Cortex of kidney (tissue), 1 donor: Measurements from ENCODE around the gene FAM110C.
"Not testable (repeated sequence)": the region's sequence is repeated elsewhere in the genome, so short reads cannot be mapped to it uniquely, and the experiment has no call there.

Source experiments
- DNase-seq: peaks from one replicate; lab custom pipeline; 2025; lab: John Stamatoyannopoulos, UW

Gene FAM110C, protein sequence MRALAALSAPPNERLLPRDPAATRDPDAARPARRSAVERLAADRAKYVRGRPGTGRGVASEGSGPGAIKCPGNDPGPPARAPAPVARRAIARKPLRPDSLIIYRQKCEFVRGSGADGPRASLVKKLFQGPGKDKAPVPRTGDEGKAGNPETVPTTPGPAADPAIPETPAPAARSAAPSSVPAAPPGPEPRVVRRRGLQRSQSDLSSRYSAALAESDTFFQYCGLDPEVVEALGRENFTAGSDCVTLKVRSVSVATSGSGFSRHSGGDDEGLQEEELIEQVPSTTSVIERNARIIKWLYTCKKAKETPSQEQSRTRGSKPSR

DNA sequence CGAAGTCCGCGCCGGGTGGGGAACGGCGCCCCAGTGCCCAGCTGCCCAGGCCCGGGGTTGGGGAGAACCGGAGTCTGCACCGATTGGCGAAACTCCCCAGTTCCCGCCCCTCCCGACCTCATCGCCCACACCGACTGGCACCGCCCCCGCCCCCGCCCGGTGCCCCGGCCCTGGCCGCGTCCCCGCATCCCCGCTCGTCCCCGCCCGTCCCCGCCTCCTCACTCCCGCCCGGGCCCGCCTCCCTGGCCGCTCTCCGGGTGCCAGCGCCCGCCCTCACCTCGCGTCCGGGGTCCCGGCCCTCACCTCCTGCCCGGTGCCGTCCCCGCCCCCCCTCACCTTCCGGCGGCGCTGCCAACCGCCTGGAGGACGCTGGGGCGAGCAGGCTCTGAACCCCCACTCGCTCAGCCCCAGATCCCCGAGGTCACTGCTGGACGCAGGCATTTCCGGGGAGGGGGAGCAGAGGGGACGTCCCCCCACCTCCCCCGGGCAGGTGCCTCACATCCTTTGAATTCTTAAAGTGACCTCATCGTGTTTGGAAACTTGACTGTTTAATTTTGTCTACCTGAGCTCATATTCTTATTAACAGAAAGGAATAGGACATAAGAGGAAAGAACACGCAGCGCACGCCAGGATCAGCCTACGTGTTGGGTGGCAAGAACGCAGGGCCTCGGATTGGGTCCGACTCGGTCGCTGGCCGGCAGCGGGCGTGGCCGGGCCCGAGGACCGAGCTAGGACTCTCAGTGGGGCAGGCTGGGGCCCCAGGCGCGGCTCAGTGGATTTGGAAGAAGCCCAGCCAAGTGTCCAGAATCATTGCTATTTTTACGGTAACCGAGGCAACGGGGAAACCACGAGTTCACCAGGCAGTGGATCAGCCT is at the start of gene FAM110C:
Gene FAM110C (minus strand): TSS at position 35 of the 875 bp plus-strand sequence. CDS start 120 bp downstream, outside the sequence.
- DNase-seq: no peak

DNA sequence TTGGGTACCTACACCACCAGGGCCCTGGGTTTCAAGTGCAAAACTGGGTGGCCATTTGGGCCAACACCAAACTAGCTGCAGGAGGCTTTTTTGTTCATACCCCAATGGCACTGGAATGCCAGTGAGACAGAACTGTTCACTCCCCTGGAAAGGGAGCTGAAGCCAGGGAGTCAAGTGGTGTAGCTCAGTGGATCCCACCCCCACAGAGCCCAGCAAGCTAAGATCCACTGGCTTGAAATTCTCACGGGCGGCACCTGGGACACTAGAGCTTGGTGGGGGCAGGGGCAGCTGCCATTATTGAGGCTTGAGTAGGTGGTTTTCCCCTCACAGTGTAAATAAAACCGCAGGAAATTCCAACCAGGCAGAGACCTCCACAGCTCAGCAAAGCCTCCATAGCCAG is 46.0 kb upstream of the FAM110C start:
- DNase-seq: no peak

DNA sequence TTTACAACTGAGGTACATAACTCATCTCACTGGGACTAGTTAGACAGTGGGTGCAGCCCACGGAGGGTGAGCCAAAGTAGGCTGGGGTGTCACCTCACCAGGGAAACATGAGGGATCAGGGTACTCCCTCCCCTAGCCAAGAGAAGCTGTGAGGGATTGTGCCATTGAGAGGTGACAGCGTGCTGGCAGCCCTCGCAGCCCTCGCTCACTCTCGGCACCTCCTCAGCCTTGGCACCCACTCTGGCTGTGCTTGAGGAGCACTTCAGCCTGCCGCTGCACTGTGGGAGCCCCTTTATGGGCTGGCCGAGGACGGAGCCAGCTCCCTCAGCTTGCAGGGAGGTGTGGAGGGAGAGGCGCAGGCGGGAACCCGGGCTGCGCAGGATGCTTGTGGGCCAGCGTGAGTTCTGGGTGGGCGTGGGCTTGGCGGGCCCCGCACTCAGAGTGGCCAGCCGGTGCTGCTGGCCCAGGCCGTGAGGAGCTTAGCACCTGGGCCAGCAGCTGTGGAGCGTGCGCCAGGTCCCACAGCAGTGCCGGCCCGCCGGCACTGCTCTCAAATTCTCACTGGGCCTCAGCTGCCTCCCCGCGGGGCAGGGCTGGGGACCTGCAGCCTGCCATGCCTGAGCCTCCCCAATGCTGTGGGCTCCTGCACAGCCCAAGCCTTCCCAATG is 44.5 kb upstream of the FAM110C start:
- DNase-seq: no peak

DNA sequence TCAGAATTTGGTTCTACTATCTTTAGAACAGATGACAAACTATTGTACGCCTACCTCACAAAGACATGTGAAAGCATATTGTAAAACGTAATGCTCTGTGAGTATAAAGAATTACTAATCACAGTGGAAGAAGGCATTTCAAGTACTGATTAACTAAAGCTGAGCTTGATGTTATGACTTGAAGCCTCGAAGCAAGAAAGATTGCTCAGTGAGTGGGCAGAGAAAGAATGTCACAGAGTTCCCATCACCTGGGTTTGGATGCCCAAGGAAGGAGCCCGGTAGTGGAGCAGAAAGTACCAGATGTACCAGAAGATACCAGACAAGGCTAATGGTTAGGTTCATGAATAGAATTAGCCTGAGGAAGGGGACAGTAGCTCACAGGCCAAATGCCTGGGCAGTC is 39.5 kb upstream of the FAM110C start:
- no peak for DNase-seq

- DNase-seq: no peak
Observed at GRCh38 chr2:84121-84520, 37.8 kb upstream of the FAM110C start.

DNA sequence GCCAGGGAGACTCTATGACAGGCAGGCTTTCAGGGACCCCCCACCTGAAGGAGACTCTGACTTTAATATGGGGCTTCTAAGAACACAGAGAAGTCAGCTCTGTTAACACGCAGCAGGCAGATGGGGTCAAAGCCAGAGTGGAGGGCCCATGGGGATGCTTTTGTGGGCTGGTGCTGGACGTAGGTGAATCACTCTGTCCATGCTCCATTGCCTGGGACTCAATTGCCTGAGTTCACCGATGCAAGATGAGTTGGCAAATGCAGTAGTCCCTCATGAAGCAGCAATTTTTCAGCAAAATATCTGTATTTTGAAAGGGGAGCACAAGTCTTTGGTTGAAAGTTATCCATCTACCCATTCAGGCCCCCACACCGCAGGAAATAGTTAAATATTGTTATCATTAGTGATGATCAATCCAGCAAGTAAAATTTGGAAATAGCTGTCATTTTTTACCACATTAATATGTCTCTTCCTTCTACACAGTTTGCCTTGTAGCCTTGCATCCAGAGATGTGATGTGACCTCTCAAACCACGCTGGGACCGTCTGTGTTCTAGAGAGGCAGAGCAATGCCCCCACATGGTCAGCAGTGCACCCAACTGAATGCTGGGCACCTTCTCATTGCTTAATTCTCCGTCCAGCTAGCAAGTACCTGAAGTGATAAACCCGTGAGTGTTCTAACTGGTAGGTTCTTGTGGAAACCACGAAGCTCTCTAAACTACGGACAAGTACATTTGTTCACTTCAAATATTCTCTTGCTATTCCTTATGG is 34.8 kb upstream of the FAM110C start:
- no peak for DNase-seq

- no peak for DNase-seq
Observed at GRCh38 chr2:80378-80777, 34.1 kb upstream of the FAM110C start.

GRCh38 chr2:71309-72035 is 25.2 kb upstream of the FAM110C start:
- no peak for DNase-seq

DNA sequence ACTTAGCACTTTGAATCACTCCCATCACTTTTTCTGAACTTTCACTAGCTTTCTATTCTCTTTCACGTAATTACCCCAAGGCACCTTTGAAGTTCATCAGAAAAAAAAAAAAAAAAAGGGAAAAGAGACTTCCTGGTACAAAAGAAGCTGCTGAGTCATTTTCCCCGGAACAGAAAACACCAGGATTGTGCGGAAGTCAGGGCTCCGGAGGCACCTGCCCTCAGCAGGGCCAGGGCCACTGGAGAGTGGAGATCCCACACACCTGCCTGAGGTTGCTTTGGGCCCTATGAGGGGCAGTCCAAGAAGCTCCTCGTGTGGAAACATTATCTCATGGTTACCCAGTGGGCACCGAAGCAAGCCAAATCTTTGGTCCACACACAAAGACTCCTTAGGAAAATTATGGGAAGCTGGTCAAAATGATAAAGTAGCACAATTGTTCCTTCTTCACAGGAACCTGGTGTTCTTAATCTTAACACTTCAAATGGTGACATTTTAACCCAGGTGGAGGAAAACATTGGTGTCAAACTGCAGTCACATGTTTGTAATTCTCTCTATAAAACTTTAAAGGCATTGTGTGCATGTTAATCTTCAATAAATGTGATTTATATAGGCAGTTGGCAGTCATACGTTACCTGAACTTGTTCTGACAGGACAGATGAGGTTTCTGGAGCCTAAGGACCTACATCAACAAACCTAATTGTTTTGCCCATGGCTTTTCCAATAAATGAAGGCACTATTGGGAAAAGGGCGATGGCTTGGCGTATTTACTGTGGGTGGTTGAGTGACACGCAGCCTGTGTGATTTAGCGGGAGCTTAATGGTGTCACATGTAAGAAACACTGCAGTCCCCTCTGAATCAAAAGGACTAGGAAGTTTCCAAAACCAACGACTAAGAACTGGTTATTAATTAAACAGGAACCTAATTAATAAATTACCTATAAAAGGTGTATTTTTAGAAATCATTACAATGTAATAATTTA is 23.4 kb upstream of the FAM110C start:
- DNase-seq: no peak

GRCh38 chr2:68637-69036 is 22.3 kb upstream of the FAM110C start:
- not testable (repeated sequence) for DNase-seq

- DNase-seq: no peak
Observed at GRCh38 chr2:66853-67252, 20.5 kb upstream of the FAM110C start.

DNA sequence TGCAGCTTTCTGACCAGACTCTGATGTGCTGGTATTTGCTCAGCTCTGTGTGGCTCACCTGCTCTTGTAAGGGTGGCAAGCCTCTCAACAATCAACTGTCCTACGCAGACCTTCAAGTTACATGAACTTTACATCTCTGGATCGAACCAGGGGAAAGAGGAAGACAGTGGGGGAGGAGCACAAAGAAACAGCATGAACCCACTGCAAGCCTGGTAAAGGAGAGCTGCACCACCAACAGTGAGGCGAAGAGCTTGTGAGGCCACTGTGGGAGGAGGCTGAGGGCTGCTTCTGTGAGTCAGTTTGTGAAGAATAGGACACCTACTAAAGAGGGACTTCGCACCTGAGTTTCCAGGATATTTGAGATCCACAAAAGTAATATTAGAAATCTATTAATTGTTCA is 18.8 kb upstream of the FAM110C start:
- no peak for DNase-seq

- DNase-seq: no peak
Observed at GRCh38 chr2:55587-56448, 9.5 kb upstream of the FAM110C start.

- DNase-seq: no peak
Observed at GRCh38 chr2:51613-52012, 5.3 kb upstream of the FAM110C start.

GRCh38 chr2:47737-48136 is 1.4 kb upstream of the FAM110C start:
- no peak for DNase-seq

DNA sequence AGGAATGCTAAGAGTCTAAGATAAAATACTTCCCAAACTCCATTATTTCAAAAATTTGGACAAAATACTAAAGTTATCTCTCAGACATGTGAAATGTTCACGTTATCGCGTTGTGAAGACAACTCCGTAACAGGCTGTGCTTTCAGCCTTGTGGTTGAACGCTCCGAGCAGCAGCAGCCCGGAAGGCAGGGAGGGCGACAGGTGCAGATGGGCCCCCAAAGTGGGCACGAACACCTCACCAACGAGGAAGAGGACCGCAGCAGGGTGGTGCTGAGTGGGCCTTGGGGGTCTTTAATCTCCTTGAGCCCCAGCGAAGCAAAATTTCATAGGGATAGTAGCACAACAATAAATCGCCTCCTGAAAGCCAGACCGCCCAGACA is 1.0 kb upstream of the FAM110C start:
- DNase-seq: no peak

DNA sequence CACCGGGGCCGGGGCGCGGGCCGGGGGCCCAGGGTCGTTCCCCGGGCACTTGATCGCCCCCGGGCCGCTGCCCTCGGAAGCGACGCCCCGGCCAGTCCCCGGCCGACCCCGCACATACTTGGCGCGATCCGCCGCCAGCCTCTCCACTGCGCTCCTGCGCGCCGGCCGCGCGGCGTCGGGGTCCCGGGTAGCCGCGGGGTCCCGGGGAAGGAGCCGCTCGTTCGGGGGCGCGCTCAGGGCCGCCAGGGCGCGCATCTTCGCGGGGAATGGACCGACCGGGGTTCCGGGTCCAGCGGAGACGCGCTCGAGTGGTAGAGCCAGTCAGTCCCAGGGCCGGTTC is 204 bp downstream of the FAM110C start:
- no peak for DNase-seq

GRCh38 chr2:45342-46130 is 769 bp downstream of the FAM110C start:
- DNase-seq: no peak
